GM23338 (cell line): ENCODE measurements around the gene SLC23A2.

Source experiments
- POLR2AphosphoS5 ChIP-seq: IDR thresholded peaks from 2 replicates; pipeline ENCODE4 v1.6.1; 2016; ENCODE audit warnings: antibody characterized with exemption, low read depth
- TF ChIP-seq, protein P1 (sequence below), 2 experiments: fragments of 200-600 bp in 1 of 2; sonication (generic) in 1 of 2; conservative IDR thresholded peaks; 2 replicates each; pipeline versions ENCODE4 v1.5.1 to v1.6.1; 2016 to 2017; ENCODE audit warnings: antibody characterized with exemption in 2 of 2, low read depth in 2 of 2, mild to moderate bottlenecking in 2 of 2, moderate library complexity in 1 of 2

DNA sequence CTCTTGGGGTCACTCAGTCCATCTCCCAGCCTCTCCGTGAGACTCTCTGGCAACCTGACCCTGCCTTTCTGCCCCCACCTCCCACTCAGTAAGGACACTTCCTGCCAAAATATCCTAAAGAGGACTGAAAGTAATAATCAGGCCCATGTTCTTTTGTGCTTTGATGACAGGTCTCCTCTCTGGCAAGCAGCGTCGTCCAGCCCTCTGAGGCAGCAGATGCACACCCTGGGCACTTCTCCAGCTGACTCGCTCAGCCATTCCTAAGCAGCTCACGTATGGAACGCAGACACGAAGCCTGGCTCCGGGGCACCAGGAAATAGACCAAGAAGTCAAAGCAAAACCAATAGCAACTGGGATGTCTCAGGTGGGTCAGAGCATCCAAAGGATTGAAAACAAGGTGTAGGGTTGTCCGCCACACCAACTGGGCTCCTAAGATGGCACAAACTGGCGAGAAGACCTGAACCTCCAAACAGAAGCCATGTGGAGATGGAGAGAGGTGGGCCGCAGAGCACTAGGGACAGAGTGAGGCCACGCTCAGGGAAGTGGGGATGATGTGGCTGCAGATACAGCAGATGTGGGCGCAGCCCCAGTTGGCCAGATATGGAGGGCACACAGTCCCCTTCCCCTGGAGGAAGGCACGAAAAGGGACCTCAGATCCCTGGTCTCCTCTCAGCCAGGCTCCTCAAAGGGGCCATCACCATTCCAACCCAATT, 180.3 kb downstream of the SLC23A2 start:
- TF ChIP-seq, protein P1, sequence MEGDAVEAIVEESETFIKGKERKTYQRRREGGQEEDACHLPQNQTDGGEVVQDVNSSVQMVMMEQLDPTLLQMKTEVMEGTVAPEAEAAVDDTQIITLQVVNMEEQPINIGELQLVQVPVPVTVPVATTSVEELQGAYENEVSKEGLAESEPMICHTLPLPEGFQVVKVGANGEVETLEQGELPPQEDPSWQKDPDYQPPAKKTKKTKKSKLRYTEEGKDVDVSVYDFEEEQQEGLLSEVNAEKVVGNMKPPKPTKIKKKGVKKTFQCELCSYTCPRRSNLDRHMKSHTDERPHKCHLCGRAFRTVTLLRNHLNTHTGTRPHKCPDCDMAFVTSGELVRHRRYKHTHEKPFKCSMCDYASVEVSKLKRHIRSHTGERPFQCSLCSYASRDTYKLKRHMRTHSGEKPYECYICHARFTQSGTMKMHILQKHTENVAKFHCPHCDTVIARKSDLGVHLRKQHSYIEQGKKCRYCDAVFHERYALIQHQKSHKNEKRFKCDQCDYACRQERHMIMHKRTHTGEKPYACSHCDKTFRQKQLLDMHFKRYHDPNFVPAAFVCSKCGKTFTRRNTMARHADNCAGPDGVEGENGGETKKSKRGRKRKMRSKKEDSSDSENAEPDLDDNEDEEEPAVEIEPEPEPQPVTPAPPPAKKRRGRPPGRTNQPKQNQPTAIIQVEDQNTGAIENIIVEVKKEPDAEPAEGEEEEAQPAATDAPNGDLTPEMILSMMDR (conservative IDR thresholded peaks at IDR 0.05; ENCODE audit: low read depth in 2 of 2) = no peak
- TF ChIP-seq POLR2AphosphoS5 = no peak
